H1 (cell line): Measurements from ENCODE around the gene BABAM2. TPM values are rescaled to one million over a fixed set of nuclear protein-coding genes. Genes with fewer than 3 reads are reported as not detected.

Source experiments
- CTCF ChIA-PET: fragments of 300-600 bp; sonication (Branson Sonifier 250); formaldehyde crosslinking; loops from one replicate; lab custom pipeline; 2021; ENCODE audit not compliant: partially characterized antibody; lab: Charles Lee
- POLR2A ChIA-PET: fragments of 300-600 bp; sonication (Branson Sonifier 250); formaldehyde crosslinking; loops from one replicate; lab custom pipeline; 2021; ENCODE audit warnings: inconsistent platforms; ENCODE audit not compliant: partially characterized antibody; lab: Charles Lee
- DNase-seq, 2 experiments: peaks; one replicate each; pipeline versions ENCODE4 v3.0.0 to v3.0.0-alpha.2; 2010 to 2022; ENCODE audit warnings: low spot score in 2 of 2, low read depth in 1 of 2, mixed read lengths in 1 of 2
- FAIRE-seq: peaks from 2 replicates; lab custom pipeline; 2011; peaks lifted over from hg19 to GRCh38; lab: Jason Lieb, UNC
- H2AFZ ChIP-seq: 2 replicates; pipeline ENCODE4 v1.8.1; 2012; ENCODE audit warnings: low read length, inconsistent platforms
- H2AK5ac ChIP-seq: 2 replicates; pipeline ENCODE4 v1.6.1; 2013; ENCODE audit warnings: low read depth, low read length
- H2BK120ac ChIP-seq: replicated peaks from 2 replicates; pipeline ENCODE3; 2013; ENCODE audit warnings: low read depth, low read length, inconsistent platforms
- H2BK12ac ChIP-seq: 2 replicates; pipeline ENCODE4 v1.6.1; 2013; ENCODE audit warnings: low read depth, low read length
- H2BK15ac ChIP-seq: 2 replicates; pipeline ENCODE4 v1.6.1; 2013; ENCODE audit warnings: low read length
- H2BK20ac ChIP-seq: 2 replicates; pipeline ENCODE4 v1.6.1; 2013; ENCODE audit warnings: low read length
- H2BK5ac ChIP-seq: 2 replicates; pipeline ENCODE4 v1.6.1; 2013; ENCODE audit warnings: low read depth, low read length
- H3K14ac ChIP-seq: 2 replicates; pipeline ENCODE4 v1.6.1; 2013; ENCODE audit warnings: inconsistent platforms; ENCODE audit not compliant: insufficient read length
- H3K18ac ChIP-seq: 2 replicates; pipeline ENCODE4 v1.6.1; 2013; ENCODE audit warnings: low read length; ENCODE audit errors: extremely low read depth
- H3K23ac ChIP-seq: 2 replicates; pipeline ENCODE4 v1.6.1; 2013; ENCODE audit warnings: inconsistent platforms; ENCODE audit not compliant: insufficient read length
- H3K23me2 ChIP-seq: 2 replicates; pipeline ENCODE4 v1.6.1; 2013; ENCODE audit warnings: low read depth, low read length
- H3K27ac ChIP-seq: 2 replicates; pipeline ENCODE4 v1.6.1; 2011; ENCODE audit warnings: low read depth, low read length, inconsistent platforms
- H3K27me3 ChIP-seq, 4 experiments: replicated peaks in 1 of 4; 1 replicate in 1 of 4; 2 replicates in 3 of 4; pipeline versions ENCODE4 v1.6.1 to v1.8.1; 2011 to 2013; ENCODE audit warnings: low read length in 3 of 4, mild to moderate bottlenecking in 3 of 4, inconsistent platforms in 2 of 4, mixed read lengths in 2 of 4, moderate library complexity in 1 of 4; ENCODE audit not compliant: control insufficient read depth in 3 of 4, insufficient read depth in 3 of 4; ENCODE audit errors: extremely low read depth in 1 of 4
- H3K36me3 ChIP-seq, 4 experiments: 2 replicates each; pipeline versions ENCODE4 v1.6.1 to v1.8.1; 2011 to 2013; ENCODE audit warnings: mild to moderate bottlenecking in 4 of 4, low read length in 3 of 4, moderate library complexity in 2 of 4, control low read depth in 1 of 4, inconsistent platforms in 1 of 4; ENCODE audit not compliant: insufficient read depth in 4 of 4, control insufficient read depth in 2 of 4
- H3K4ac ChIP-seq: replicated peaks from 2 replicates; pipeline ENCODE3; 2013; ENCODE audit warnings: low read length, low read depth, mixed read lengths, inconsistent platforms; ENCODE audit not compliant: insufficient read length
- H3K4me1 ChIP-seq, 4 experiments: replicated peaks in 1 of 4; 1 replicate in 1 of 4; 2 replicates in 3 of 4; pipeline versions ENCODE4 v1.6.1 to v1.8.1; 2011 to 2013; ENCODE audit warnings: low read length in 3 of 4, inconsistent platforms in 2 of 4, mixed read lengths in 1 of 4; ENCODE audit not compliant: insufficient read depth in 4 of 4, control insufficient read depth in 3 of 4
- H3K4me2 ChIP-seq, 2 experiments: 2 replicates each; pipeline versions ENCODE4 v1.6.1 to v1.8.1; 2011 to 2013; ENCODE audit warnings: low read depth in 2 of 2, low read length in 2 of 2, control low read depth in 1 of 2, inconsistent platforms in 1 of 2, mild to moderate bottlenecking in 1 of 2; ENCODE audit not compliant: insufficient read depth in 1 of 2
- H3K4me3 ChIP-seq, 4 experiments: fragments of 200-600, 300-600 bp in 1 of 4; sonication (generic), shearing (Covaris generic), sonication (Bioruptor Twin) in 1 of 4; 2 replicates each; pipeline versions ENCODE4 v1.5.1 to v1.8.1; 2011 to 2016; ENCODE audit warnings: low read length in 4 of 4, low read depth in 3 of 4, control low read depth in 2 of 4, inconsistent platforms in 2 of 4, mild to moderate bottlenecking in 2 of 4, mixed read lengths in 1 of 4, moderate library complexity in 1 of 4; ENCODE audit not compliant: insufficient read depth in 2 of 4; ENCODE audit errors: extremely low read depth in 1 of 4
- H3K56ac ChIP-seq: replicated peaks from 2 replicates; pipeline ENCODE3; 2013; ENCODE audit warnings: low read depth, mild to moderate bottlenecking, mixed read lengths, low read length, inconsistent platforms; ENCODE audit not compliant: insufficient read length
- H3K79me1 ChIP-seq: 2 replicates; pipeline ENCODE4 v1.6.1; 2013; ENCODE audit warnings: low read depth, low read length, control low read depth
- H3K79me2 ChIP-seq, 2 experiments: 2 replicates each; pipeline versions ENCODE4 v1.6.1 to v1.8.1; 2012 to 2013; ENCODE audit warnings: low read length in 2 of 2, mild to moderate bottlenecking in 2 of 2, inconsistent platforms in 1 of 2; ENCODE audit not compliant: insufficient read depth in 2 of 2, control insufficient read depth in 1 of 2
- H3K9ac ChIP-seq, 4 experiments: replicated peaks in 1 of 4; 1 replicate in 1 of 4; 2 replicates in 3 of 4; pipeline versions ENCODE4 v1.6.1 to v1.8.1; 2011 to 2013; ENCODE audit warnings: low read depth in 3 of 4, low read length in 3 of 4, control low read depth in 2 of 4, mild to moderate bottlenecking in 2 of 4, moderate library complexity in 2 of 4, inconsistent platforms in 1 of 4; ENCODE audit errors: extremely low read depth in 1 of 4
- H3K9me3 ChIP-seq, 2 experiments: 2 replicates each; pipeline versions ENCODE4 v1.6.1 to v1.8.1; 2012 to 2013; ENCODE audit warnings: mild to moderate bottlenecking in 2 of 2, moderate library complexity in 2 of 2, control low read depth in 1 of 2, inconsistent platforms in 1 of 2, low read depth in 1 of 2, low read length in 1 of 2, mixed read lengths in 1 of 2; ENCODE audit not compliant: insufficient read depth in 2 of 2
- H4K20me1 ChIP-seq, 2 experiments: replicated peaks in 1 of 2; 2 replicates each; pipeline versions ENCODE3 to v1.8.1; 2011 to 2013; ENCODE audit warnings: inconsistent platforms in 2 of 2, low read length in 2 of 2, mild to moderate bottlenecking in 1 of 2; ENCODE audit not compliant: insufficient read depth in 2 of 2, control insufficient read depth in 1 of 2
- H4K5ac ChIP-seq: 2 replicates; pipeline ENCODE4 v1.6.1; 2013; ENCODE audit warnings: low read length, low read depth, mixed read lengths, inconsistent platforms; ENCODE audit not compliant: insufficient read length
- H4K8ac ChIP-seq: 2 replicates; pipeline ENCODE4 v1.8.0; 2013; ENCODE audit warnings: mild to moderate bottlenecking, moderate library complexity, low read length, inconsistent platforms; ENCODE audit not compliant: insufficient read depth; ENCODE audit errors: extremely low read depth
- H4K91ac ChIP-seq: replicated peaks from 2 replicates; pipeline ENCODE3; 2013; ENCODE audit warnings: low read length, mixed read lengths, inconsistent platforms; ENCODE audit not compliant: insufficient read length
- HDAC6 ChIP-seq: IDR thresholded peaks from one replicate; pipeline ENCODE4 v1.7.1; 2012; ENCODE audit warnings: low read depth, mild to moderate bottlenecking, inconsistent platforms, low read length, moderate library complexity
- KDM4A ChIP-seq: IDR thresholded peaks from one replicate; pipeline ENCODE4 v1.7.1; 2012; ENCODE audit warnings: low read depth, mild to moderate bottlenecking, moderate library complexity, low read length, inconsistent platforms; ENCODE audit not compliant: severe bottlenecking
- SP4 ChIP-seq: IDR thresholded peaks from 2 replicates; pipeline ENCODE4 v1.6.1; 2012; ENCODE audit warnings: low read length, inconsistent platforms
- TBP ChIP-seq: IDR thresholded peaks from 2 replicates; pipeline ENCODE4 v1.6.1; 2011; ENCODE audit warnings: low read depth, low read length, improper control_type of control experiment
- YY1 ChIP-seq: IDR thresholded peaks from 2 replicates; pipeline ENCODE4 v1.6.1; 2011; ENCODE audit warnings: low read depth, mild to moderate bottlenecking, low read length
- WGBS, 2 experiments: shearing (Covaris generic) in 1 of 2; methylation state at CpG; one replicate each; pipeline versions ENCODE4 v1.1.6 to v1.1.7; 2013 to 2015; ENCODE audit warnings: low lambda C conversion rate in 2 of 2, mixed read lengths in 2 of 2, inconsistent platforms in 1 of 2, low coverage in 1 of 2, missing lambda C conversion rate in 1 of 2; ENCODE audit not compliant: insufficient replicate concordance in 2 of 2, insufficient coverage in 1 of 2, insufficient read length in 1 of 2; ENCODE audit errors: extremely low coverage in 1 of 2, missing lambda C conversion rate in 1 of 2; 5-methylcytosine and 5-hydroxymethylcytosine counted together
- polyA plus RNA-seq, 7 experiments: library from polyadenylated mRNA; depleted of rRNA in 3 of 7; stranded (reverse) in 5 of 7; unstranded in 2 of 7; fragments of >200 nt in 5 of 7; fragments of 200-250 nt in 2 of 7; gene quantifications; 1 replicate in 5 of 7; 2 replicates in 1 of 7; 4 replicates in 1 of 7; pipeline versions ENCODE4 v1.2.1 to v1.2.3, GENCODE V29; 2011 to 2013; ENCODE audit warnings: missing spikeins in 2 of 7, mixed read lengths in 2 of 7
- total RNA-seq: library from RNA; stranded (reverse); fragmentation: NEBNext Ultra II Directional; extraction: Animal tissue kit (Norgen Biotek cat#: 25700); gene quantifications from 2 replicates; pipeline ENCODE4 v1.2.1, GENCODE V29; 2021

The BABAM2 gene
- total and polyA plus RNA-seq, 2 of the 8 experiments (the other 6 are each of a cell fraction or from before 2014, with no cell fraction given), result 15.8 to 20.9 TPM

- H3K9me3 ChIP-seq, result no peaks in the 10 kb centered on the region
- H2AFZ ChIP-seq, result no peak overlapping the region
- H3K27me3 ChIP-seq, result no peaks in the 10 kb centered on the region
- no peak overlapping the region for H3K4me3 ChIP-seq
- H2BK12ac ChIP-seq, result no peak overlapping the region
- WGBS, 2 experiments, result 88% methylated on average over 4 of the region's 5 CpGs; no CpG with 5 or more reads in 1 of the 2 experiments
- H3K4me1 ChIP-seq, result no peaks in the 10 kb centered on the region
- no peak overlapping the region for H3K56ac ChIP-seq
- H4K5ac ChIP-seq, result no peak overlapping the region
- DNase-seq, result no peak
- H2BK5ac ChIP-seq, result no peak overlapping the region
- H4K91ac ChIP-seq, result no peak overlapping the region
- ChIA-PET POLR2A (no interaction called here), CTCF (interaction anchor here (0.9 kb wide), 1 partner anchor 10 kb away, joined by 3 read pairs; no protein-coding TSS in a partner anchor)
- H2AK5ac ChIP-seq, result no peak overlapping the region
- H3K4me2 ChIP-seq, result no peak overlapping the region
- H3K9ac ChIP-seq, result no peak overlapping the region
- TF ChIP-seq YY1 (no peak), SP4 (no peak), HDAC6 (no peak), KDM4A (no peak), TBP (no peak)
- H3K4ac ChIP-seq, result no peak overlapping the region
- H3K23ac ChIP-seq, result no peak overlapping the region
- FAIRE-seq, result no peak
- H3K27ac ChIP-seq, result no peak overlapping the region
- H4K8ac ChIP-seq, result no peak overlapping the region
- no peak overlapping the region for H3K14ac ChIP-seq
- H2BK120ac ChIP-seq, result no peak overlapping the region
- no peaks in the 10 kb centered on the region for H3K36me3 ChIP-seq
- no peaks in the 10 kb centered on the region for H4K20me1 ChIP-seq
- H3K79me2 ChIP-seq, result no peaks in the 10 kb centered on the region
- no peaks in the 10 kb centered on the region for H3K79me1 ChIP-seq
- no peak overlapping the region for H3K18ac ChIP-seq
- H2BK15ac ChIP-seq, result no peak overlapping the region
- H3K23me2 ChIP-seq, result no peaks in the 10 kb centered on the region
- H2BK20ac ChIP-seq, result no peak overlapping the region
Observed at GRCh38 chr2:28165087-28165635, 274.6 kb downstream of the BABAM2 start.
